Activated naive CD8-positive, alpha-beta T cell (primary cell): ENCODE results near the gene NTM.

Source experiments
- H3K27ac Mint-ChIP-seq: one replicate; pipeline ENCODE4 v1.8.0; 2021; ENCODE audit warnings: mixed read lengths
- H3K27me3 Mint-ChIP-seq: one replicate; pipeline ENCODE4 v1.8.0; 2021; ENCODE audit warnings: mixed read lengths
- H3K36me3 Mint-ChIP-seq: one replicate; pipeline ENCODE4 v1.8.0; 2021; ENCODE audit warnings: mixed read lengths
- H3K4me1 Mint-ChIP-seq: one replicate; pipeline ENCODE4 v1.8.0; 2021; ENCODE audit warnings: low read depth, mixed read lengths
- H3K4me3 Mint-ChIP-seq: one replicate; pipeline ENCODE4 v1.8.0; 2021; ENCODE audit warnings: mild to moderate bottlenecking, mixed read lengths
- H3K9me3 Mint-ChIP-seq: one replicate; pipeline ENCODE4 v1.8.0; 2021; ENCODE audit warnings: low read depth, mixed read lengths

The NTM gene

DNA sequence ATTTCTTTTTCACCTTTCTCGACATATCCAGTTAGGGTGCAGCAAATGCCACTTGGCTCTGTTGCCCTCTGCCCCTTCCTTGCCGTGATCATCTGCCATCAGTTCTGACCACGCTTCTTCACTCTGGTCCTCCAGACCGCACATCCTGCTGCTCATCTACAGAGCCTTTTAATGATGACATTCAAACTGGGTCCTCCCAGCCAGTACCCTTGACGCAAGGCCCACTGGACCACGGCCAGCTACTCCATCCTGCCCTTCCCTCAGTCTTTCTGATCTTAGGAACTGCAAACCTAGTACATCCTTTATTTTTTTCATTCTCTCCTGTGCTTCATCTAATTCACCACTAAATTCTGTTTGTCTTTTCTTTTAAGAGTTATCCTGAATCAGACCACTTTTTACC, 551.8 kb downstream of the NTM start:
- no peak overlapping the region for H3K4me3 Mint-ChIP-seq
- no peak overlapping the region for H3K27ac Mint-ChIP-seq
- H3K27me3 Mint-ChIP-seq: no peaks in the 10 kb centered on the region
- no peaks in the 10 kb centered on the region for H3K9me3 Mint-ChIP-seq
- no peaks in the 10 kb centered on the region for H3K36me3 Mint-ChIP-seq
- no peaks in the 10 kb centered on the region for H3K4me1 Mint-ChIP-seq

GRCh38 chr11:131923309-131923708, 552.9 kb downstream of the NTM start:
- no peaks in the 10 kb centered on the region for H3K4me1 Mint-ChIP-seq
- H3K27ac Mint-ChIP-seq: no peak overlapping the region
- no peaks in the 10 kb centered on the region for H3K9me3 Mint-ChIP-seq
- no peaks in the 10 kb centered on the region for H3K36me3 Mint-ChIP-seq
- H3K4me3 Mint-ChIP-seq: no peak overlapping the region
- H3K27me3 Mint-ChIP-seq: no peaks in the 10 kb centered on the region

GRCh38 chr11:131924001-131924400, 553.6 kb downstream of the NTM start:
- no peaks in the 10 kb centered on the region for H3K27me3 Mint-ChIP-seq
- H3K9me3 Mint-ChIP-seq: no peaks in the 10 kb centered on the region
- H3K4me1 Mint-ChIP-seq: no peaks in the 10 kb centered on the region
- H3K4me3 Mint-ChIP-seq: no peak overlapping the region
- no peaks in the 10 kb centered on the region for H3K36me3 Mint-ChIP-seq
- H3K27ac Mint-ChIP-seq: no peak overlapping the region

DNA sequence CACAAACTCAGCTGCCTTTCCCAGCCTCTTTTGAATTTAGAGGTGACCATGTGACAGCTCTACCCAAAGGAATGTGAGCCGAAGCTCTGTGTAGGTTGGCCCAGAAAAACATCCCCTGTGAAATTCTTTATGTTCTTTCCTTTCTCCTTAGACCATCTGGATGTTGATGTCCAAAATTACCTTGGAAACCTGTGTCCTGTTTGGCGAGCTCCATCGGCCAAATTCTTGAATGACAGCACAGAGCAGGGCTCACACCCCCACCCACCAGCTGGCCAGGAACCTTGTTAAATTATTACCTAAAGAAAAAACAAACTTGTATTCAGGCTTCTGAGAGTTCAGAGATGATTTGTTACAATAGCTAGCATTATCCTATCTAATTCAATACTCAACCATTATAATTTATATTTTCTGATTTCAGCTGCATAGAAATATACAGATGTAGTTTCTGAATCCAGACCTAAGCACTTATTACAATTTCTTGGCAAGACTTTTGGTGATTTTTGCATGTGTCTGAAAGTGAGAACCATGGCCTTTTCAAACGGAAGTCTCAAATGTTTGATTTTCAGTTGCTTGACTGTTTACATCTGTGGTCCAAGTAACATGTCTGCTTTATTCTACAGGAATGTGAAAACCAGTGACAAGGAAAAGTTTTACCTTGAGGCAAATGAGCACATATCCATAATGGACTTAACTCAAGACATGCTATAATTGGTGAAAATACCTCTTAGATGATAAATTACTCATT, 554.2 kb downstream of the NTM start:
- H3K4me1 Mint-ChIP-seq: no peaks in the 10 kb centered on the region
- no peak overlapping the region for H3K27ac Mint-ChIP-seq
- no peak overlapping the region for H3K4me3 Mint-ChIP-seq
- H3K9me3 Mint-ChIP-seq: no peaks in the 10 kb centered on the region
- H3K36me3 Mint-ChIP-seq: no peaks in the 10 kb centered on the region
- H3K27me3 Mint-ChIP-seq: peaks cover 1% of the 10 kb centered on the region

GRCh38 chr11:131925829-131926228, 555.4 kb downstream of the NTM start:
- Mint-ChIP-seq H3K27me3 (peaks cover 3% of the 10 kb centered on the region), H3K36me3 (no peaks in the 10 kb centered on the region), H3K4me1 (no peaks in the 10 kb centered on the region)

GRCh38 chr11:131928992-131929391, 558.6 kb downstream of the NTM start:
- Mint-ChIP-seq H3K9me3 (no peaks in the 10 kb centered on the region), H3K27me3 (peaks cover 3% of the 10 kb centered on the region), H3K4me1 (no peaks in the 10 kb centered on the region), H3K4me3 (no peak overlapping the region), H3K36me3 (no peaks in the 10 kb centered on the region), H3K27ac (no peak overlapping the region)

More at GRCh38 chr11:131925829-131926228, 555.4 kb downstream of the NTM start:
- Mint-ChIP-seq H3K27ac (no peak overlapping the region), H3K9me3 (no peaks in the 10 kb centered on the region), H3K4me3 (no peak overlapping the region)

DNA sequence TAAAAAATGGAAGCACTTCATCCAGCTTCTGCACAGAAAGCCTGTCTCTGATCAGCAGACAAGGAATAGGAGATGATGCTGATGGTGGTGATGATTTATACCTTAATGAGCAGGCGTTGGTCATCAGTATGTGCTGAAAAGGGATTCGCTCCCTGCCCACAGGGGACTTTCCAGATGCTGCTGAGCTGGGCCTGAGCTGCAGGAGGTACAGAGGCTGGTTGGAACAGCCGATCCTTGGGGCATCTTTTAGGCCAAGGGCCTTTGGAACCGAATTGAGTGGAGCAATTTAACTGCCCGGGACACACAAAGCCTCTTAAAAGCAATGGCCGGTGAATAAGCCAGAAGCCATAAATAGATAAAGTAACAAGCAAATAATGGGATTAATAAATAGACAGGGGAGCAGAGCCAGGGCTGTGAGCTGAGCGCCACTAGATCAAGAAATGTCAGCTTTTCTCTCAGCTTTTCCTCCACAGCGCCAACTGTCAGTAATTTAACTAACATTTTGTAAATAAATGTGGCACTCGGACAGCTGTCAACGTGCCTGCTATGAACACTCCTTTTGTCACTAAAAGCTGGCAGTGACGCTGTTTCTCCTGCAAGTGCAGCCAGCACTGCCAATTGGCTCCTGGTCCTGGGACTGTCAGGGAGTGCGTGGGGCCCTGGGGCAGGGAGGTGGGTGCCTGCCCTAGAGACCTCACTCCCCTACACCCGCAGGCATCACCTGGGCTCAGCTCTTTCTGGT, 562.3 kb downstream of the NTM start:
- no peak overlapping the region for H3K27ac Mint-ChIP-seq
- no peaks in the 10 kb centered on the region for H3K4me1 Mint-ChIP-seq
- H3K27me3 Mint-ChIP-seq: peaks cover 3% of the 10 kb centered on the region
- no peaks in the 10 kb centered on the region for H3K36me3 Mint-ChIP-seq
- H3K4me3 Mint-ChIP-seq: no peak overlapping the region
- no peaks in the 10 kb centered on the region for H3K9me3 Mint-ChIP-seq

- Mint-ChIP-seq H3K27me3 (peaks cover 3% of the 10 kb centered on the region), H3K9me3 (no peaks in the 10 kb centered on the region), H3K36me3 (no peaks in the 10 kb centered on the region), H3K4me3 (no peak overlapping the region), H3K4me1 (no peaks in the 10 kb centered on the region), H3K27ac (no peak overlapping the region)
These were observed 563.6 kb downstream of the NTM start for GRCh38 chr11:131934006-131934405.

GRCh38 chr11:131938351-131938751, 567.9 kb downstream of the NTM start:
- Mint-ChIP-seq H3K4me1 (no peaks in the 10 kb centered on the region), H3K27ac (no peak overlapping the region), H3K9me3 (no peaks in the 10 kb centered on the region), H3K36me3 (no peaks in the 10 kb centered on the region), H3K4me3 (no peak overlapping the region), H3K27me3 (peaks cover 2% of the 10 kb centered on the region)

DNA sequence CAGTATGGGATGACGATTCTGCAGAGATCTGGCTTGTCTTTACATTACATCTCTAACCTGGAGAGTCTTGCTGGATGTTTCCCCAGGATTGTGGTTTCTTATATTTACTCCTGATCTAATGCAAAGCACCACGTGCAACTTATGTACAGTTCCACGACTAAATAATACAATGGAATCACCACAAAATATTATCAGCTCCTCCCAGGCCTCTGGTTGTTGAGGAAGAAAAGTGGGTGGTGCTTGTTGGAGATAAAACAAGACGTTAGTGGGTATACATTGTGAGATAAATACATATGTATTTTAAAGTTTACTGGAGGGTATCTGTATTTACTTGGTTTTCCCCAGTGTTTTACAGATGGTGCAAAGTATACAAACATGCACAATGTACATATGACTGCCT, 569.7 kb downstream of the NTM start:
- Mint-ChIP-seq H3K9me3 (no peaks in the 10 kb centered on the region), H3K27me3 (peaks cover 2% of the 10 kb centered on the region), H3K4me1 (no peaks in the 10 kb centered on the region), H3K27ac (no peak overlapping the region), H3K36me3 (no peaks in the 10 kb centered on the region), H3K4me3 (no peak overlapping the region)

DNA sequence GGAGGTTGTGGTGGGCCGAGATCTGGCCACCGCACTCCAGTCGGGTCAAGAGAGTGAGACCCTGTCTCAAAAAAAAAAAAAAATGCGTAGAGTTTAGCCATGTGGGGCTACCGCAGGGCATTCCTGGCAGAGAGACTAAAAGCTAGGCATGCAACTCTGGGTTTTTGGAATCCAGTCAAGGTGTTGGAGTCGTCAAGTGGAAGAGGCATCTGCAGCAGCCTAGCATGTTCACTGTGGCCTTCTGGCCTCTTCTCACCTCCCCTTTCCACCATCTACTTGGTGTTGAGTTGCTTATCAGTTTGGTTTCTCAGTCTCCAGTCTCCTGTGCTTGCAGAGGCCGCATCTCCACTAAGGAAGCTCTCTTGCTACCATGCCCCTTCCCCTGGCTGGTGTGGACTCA, 572.5 kb downstream of the NTM start:
- Mint-ChIP-seq H3K27me3 (peaks cover 2% of the 10 kb centered on the region), H3K27ac (no peak overlapping the region), H3K4me1 (no peaks in the 10 kb centered on the region), H3K4me3 (no peak overlapping the region), H3K36me3 (no peaks in the 10 kb centered on the region), H3K9me3 (no peaks in the 10 kb centered on the region)

- H3K27me3 Mint-ChIP-seq: peaks cover 2% of the 10 kb centered on the region
- H3K9me3 Mint-ChIP-seq: no peaks in the 10 kb centered on the region
- H3K4me3 Mint-ChIP-seq: no peak overlapping the region
These were observed 572.9 kb downstream of the NTM start for GRCh38 chr11:131943295-131943694.

GRCh38 chr11:131944736-131945135, 574.3 kb downstream of the NTM start:
- Mint-ChIP-seq H3K4me3 (no peak overlapping the region), H3K4me1 (no peaks in the 10 kb centered on the region), H3K27ac (no peak overlapping the region), H3K36me3 (no peaks in the 10 kb centered on the region), H3K9me3 (no peaks in the 10 kb centered on the region), H3K27me3 (peaks cover 2% of the 10 kb centered on the region)

More at GRCh38 chr11:131943295-131943694, 572.9 kb downstream of the NTM start:
- Mint-ChIP-seq H3K27ac (no peak overlapping the region), H3K36me3 (no peaks in the 10 kb centered on the region), H3K4me1 (no peaks in the 10 kb centered on the region)

DNA sequence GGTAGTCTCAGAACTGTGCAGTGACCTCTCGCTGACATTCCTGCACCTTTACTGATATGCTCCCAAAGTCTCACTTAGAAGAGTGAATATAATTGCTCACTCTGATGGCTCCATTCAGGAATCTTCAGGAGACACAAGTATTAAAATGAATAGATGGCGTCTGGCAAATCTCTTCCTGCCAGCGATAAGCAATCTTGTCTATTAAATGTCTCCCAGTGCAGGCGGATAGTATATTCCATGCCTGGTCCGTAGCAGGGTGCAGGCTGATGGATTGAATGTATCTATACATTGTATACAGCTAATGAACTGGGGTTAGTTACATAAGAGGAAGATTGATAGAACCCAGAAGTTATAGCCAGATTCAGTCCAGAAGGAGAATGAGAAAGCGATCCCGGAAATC, 575.3 kb downstream of the NTM start:
- Mint-ChIP-seq H3K27ac (no peak overlapping the region), H3K27me3 (peaks cover 2% of the 10 kb centered on the region), H3K4me3 (no peak overlapping the region), H3K36me3 (no peaks in the 10 kb centered on the region), H3K9me3 (no peaks in the 10 kb centered on the region), H3K4me1 (no peaks in the 10 kb centered on the region)

GRCh38 chr11:131947511-131947910, 577.1 kb downstream of the NTM start:
- Mint-ChIP-seq H3K9me3 (peaks cover 4% of the 10 kb centered on the region), H3K27ac (no peak overlapping the region), H3K4me1 (no peaks in the 10 kb centered on the region), H3K27me3 (peaks cover 3% of the 10 kb centered on the region), H3K36me3 (no peaks in the 10 kb centered on the region), H3K4me3 (no peak overlapping the region)
